SW480 (cell line): Measurements from ENCODE around the gene MAP3K10.

Source experiments
- DNase-seq: peaks from one replicate; pipeline ENCODE4 v3.0.0-alpha.2; 2016; ENCODE audit warnings: low spot score

Gene MAP3K10

DNA sequence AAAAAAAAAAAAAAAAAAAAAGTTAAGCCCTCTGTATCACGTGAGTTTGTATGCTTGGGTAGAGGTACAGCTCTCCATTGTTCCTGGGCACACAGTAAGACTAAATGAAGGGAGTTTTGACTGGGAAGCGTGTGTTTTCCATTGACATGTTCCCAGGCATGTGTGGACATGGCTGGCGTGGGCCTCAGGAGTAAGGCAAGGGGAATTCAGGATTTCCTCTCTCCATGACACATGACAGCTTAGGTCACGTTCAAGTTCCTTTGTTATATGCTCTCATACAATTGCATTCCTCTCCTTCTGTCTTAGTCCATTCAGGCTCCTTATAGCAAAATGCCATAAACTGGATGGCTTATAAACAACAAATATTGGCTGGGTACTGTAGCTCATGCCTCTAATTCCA is 17.1 kb upstream of the MAP3K10 start:
- no peak for DNase-seq

GRCh38 chr19:40175820-40176219 is 15.4 kb upstream of the MAP3K10 start:
- no peak for DNase-seq

DNA sequence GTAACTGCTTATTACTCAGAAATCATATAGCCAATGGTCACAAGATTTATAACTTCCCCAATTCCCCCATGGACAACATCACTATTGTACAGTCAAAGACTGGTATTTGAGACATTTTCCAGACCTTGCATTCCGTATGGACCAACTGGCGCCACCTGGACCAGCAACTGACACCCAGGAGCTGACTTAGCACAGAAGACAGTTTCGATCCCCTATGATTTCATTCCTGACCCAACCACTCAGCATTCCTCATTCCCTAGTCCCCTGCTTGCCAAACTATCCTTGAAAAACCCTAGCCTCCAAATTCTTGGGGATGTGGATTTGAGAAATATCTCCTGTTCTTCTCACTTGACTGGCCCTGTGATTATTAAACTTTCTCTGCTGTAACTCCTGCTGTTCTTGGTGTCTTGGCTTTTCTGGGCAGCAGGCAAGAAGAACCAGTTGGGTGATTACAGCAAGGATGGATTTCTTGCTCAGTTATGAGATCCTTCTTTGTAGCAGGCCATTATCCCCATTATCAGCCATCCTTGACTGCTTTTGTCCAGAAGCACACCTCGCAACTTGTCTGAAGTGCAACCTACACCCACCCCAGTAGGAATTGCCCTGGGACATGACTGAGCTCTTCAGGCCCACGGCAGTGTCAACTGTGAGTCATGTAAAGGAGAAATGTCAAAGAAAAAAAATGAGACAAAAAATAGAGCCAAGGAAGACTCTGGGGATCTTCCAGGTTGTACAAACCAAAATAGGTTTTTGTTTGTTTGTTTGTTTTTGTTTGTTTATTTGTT is 13.7 kb upstream of the MAP3K10 start:
- DNase-seq: no peak

GRCh38 chr19:40178756-40179155 is 12.5 kb upstream of the MAP3K10 start:
- no peak for DNase-seq

DNA sequence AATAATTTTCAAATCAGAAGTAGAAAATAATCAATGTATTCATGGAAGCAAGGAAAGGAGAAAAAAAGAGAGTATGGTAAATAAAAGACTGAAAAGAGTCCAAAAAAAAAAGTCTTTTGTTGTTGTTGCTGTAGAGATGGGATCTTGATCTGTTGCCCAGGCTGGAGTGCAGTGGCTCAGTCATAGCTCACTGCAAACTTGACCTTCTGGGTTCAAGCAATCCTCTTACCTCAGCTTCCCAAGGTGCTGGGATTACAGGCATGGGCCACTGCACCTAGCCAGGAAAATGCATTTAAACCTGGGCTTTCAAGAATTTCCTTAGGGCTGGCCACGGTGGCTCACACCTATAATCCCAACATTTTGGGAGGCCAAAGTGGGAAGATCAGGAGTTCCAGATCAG is 7.0 kb upstream of the MAP3K10 start:
- no peak for DNase-seq

DNA sequence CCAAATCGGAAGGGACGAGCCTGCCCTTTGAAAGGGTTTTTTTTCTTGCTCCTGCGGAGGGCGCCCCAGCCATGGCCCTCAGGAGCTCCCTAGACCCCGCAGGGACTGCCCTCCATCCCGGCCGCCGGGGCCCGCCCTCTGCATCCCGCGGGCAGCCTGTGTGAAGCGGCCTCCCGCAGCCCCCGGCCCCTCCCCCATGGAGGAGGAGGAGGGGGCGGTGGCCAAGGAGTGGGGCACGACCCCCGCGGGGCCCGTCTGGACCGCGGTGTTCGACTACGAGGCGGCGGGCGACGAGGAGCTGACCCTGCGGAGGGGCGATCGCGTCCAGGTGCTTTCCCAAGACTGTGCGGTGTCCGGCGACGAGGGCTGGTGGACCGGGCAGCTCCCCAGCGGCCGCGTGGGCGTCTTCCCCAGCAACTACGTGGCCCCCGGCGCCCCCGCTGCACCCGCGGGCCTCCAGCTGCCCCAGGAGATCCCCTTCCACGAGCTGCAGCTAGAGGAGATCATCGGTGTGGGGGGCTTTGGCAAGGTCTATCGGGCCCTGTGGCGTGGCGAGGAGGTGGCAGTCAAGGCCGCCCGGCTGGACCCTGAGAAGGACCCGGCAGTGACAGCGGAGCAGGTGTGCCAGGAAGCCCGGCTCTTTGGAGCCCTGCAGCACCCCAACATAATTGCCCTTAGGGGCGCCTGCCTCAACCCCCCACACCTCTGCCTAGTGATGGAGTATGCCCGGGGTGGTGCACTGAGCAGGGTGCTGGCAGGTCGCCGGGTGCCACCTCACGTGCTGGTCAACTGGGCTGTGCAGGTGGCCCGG is 815 bp downstream of the MAP3K10 start:
- peak; percentile 56 for DNase-seq

DNA sequence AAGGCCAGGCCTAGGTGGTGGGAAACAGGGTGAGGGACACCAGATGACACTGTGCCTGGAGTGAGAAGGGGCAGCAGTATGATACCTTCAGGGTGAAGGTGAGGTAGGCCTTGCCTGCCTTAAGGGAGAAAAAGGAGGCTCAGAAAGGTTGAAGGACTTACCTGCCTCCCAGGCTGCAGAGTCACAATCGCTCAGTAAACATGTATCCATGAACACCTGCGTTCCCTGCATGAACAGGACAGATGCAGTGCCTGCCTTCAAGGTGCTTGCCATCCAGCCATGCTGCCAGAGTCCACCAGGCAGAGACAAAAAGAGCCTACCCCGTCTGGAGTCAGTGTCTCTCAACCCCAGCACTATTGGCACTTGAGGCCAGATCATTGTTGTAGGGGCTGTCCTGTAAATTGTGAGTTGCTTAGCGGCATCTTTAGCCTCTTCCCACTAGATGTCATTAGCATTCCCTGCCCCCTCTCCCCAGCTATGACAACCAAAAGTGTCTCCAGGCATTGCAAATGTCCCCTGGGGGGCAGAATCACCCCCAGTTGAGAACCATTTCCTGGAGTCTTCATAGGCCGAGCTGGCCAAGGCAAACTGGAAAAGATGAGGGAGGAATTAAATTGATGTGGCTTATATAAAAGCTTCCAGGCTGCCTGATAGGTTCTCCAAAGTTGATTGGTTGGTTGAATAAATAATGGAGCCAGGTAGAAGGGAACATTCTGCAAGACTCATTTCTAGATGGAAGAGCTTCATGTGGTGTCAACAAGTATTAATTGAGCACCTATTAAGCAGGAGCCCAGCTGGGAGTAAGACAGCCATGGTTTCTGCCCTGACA is 1.7 kb downstream of the MAP3K10 start:
- DNase-seq: no peak

DNA sequence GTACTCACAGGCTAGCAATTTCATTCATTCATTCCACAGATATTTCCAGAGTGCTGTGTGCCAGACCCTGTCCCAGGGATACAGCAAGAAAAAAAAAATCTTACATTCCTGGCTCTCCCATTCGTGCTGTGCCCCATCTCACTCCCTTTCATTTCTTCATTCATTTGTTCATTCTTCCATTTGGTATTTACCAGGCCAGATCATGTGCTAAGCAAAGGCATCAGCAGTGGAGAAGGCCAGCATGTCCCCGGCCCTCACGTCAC is 2.3 kb downstream of the MAP3K10 start:
- no peak for DNase-seq

GRCh38 chr19:40198272-40198990 is 7.2 kb downstream of the MAP3K10 start:
- DNase-seq: no peak

- peak; percentile 89 for DNase-seq
Measured at GRCh38 chr19:40200341-40201099, 9.3 kb downstream of the MAP3K10 start.

- no peak for DNase-seq
Measured at GRCh38 chr19:40204381-40204780, 13.2 kb downstream of the MAP3K10 start.

DNA sequence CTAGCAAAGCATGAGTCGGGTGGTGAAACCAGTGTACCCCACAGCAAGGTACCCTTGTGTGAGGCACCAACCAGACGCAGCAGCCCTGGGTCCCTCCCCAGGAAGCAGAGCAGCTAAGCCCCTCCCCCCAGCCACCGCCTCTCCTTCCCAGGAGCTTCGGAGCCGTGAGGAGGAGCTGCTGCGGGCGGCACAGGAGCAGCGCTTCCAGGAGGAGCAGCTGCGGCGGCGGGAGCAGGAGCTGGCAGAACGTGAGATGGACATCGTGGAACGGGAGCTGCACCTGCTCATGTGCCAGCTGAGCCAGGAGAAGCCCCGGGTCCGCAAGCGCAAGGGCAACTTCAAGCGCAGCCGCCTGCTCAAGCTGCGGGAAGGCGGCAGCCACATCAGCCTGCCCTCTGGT is 14.5 kb downstream of the MAP3K10 start:
- DNase-seq: no peak

DNA sequence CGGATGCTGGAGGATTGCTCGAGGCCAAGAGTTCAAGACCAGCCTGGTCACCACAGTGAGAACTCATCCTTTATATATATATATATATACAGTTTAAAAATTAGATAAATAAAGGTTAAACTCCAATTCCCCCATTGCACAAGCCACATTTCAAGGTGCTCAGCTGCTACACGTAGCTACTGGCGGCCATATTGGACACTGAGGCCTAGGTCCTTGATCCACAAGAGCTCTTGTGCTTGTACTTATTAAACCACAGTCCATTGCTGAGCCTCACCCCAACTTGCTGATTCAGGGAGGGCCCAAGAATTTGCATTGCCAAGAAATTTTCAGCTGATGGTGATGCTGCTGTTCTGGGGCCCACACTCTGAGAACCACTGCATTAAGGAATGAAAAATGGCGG is 17.4 kb downstream of the MAP3K10 start:
- DNase-seq: no peak

- no peak for DNase-seq
Measured at GRCh38 chr19:40210889-40211288, 19.7 kb downstream of the MAP3K10 start.

DNA sequence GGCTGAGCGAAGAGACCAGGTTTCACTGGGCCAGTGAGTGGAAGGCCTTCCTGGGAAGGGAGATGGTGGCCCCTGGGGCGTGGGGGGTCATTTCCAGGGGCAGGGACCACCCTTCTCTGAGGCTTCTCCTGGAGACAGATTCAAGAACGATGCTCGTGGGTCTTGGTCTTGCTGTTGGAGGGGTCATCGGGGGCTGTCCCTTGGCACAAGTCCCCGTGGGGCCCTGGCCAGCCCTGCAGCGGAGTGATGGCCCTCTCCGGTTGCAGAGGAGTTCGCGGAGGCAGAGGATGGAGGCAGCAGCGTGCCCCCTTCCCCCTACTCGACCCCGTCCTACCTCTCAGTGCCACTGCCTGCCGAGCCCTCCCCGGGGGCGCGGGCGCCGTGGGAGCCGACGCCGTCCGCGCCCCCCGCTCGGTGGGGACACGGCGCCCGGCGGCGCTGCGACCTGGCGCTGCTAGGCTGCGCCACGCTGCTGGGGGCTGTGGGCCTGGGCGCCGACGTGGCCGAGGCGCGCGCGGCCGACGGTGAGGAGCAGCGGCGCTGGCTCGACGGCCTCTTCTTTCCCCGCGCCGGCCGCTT is 22.1 kb downstream of the MAP3K10 start:
- DNase-seq: no peak

DNA sequence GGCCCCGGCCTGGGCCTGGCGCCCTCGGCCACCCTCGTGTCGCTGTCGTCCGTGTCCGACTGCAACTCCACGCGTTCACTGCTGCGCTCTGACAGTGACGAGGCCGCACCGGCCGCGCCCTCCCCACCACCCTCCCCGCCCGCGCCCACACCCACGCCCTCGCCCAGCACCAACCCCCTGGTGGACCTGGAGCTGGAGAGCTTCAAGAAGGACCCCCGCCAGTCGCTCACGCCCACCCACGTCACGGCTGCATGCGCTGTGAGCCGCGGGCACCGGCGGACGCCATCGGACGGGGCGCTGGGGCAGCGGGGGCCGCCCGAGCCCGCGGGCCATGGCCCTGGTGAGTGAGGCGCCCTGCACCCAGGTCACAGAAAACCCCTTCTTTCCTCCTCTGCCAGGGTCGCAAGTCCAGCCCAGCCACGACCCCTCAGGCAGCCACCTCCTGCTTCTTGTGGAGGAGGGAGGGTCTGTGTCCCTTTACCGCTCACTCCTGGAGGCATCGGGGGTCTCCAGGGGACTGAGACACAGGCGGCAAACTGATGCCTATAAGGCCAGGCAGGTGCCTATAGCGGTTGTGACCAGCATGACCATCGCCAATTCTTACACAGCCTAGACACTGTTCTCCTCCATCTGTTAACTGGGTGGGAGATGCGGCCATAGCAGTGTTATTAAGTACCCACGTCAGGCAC is 22.8 kb downstream of the MAP3K10 start:
- no peak for DNase-seq

- DNase-seq: no peak
Measured at GRCh38 chr19:40214936-40215335, 23.7 kb downstream of the MAP3K10 start.

DNA sequence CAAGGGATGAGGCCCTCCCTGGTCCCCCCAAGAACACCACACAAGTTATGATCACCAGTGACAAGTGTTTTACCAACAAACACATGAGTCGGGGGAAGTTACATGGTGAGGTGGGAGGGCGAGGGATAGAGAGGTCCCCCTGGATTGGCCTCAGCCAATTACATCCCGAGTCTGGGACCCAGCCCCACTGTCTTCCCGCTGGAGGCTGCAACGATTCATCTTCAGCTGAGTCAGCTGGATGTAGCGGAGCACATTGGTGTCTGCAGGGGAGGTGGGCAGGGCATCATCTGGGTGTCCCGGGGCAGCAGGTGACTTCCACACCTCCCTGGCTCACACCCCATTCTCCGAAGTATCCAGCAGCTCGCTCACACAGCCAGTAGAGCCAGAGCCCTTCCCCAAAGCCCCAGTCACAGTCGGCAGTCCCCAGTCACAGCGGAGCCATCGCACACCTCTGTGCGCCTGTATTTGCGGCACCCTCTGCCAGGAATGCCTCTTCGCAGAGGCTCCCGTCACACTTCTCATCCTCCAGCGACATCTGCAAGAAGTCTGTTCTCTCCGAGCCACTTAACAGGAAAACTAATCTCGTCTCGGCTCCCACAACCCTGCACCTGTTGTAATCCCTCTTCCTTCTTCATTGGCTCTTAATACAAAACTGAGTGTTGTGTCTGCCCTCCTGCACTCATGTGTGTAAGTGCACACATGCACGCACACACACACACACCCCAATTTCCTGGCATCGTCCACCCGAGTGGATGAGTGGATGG is 25.0 kb downstream of the MAP3K10 start:
- no peak for DNase-seq

GRCh38 chr19:40216777-40217026 is 25.5 kb downstream of the MAP3K10 start:
- no peak for DNase-seq
